ENCODE results near the gene FLT3LG.

The FLT3LG gene

GRCh38 chr19:49515767-49516166, 41.8 kb downstream of the FLT3LG start:
- no peak for DNase-seq (ENCODE audit: low spot score)

DNA sequence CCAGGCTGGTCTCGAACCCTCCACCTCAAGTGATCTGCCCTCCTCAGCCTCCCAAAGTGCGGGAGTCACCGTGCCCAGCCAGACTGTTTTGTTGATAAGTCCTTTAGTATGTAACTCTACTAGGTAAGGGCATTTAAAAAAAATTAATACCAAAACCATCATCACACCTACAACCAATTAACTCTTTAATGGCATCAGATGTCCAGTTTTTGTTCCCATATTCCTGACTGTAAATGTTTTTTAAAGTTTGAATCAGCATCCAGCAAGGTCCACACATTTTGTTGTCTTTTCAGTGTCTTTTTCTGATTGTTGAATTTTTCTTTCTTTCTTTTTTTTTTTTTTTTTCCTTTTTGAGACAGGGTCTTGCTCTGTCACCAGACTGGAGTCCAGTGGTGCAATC, 44.0 kb downstream of the FLT3LG start:
- no peak for DNase-seq (ENCODE audit: low spot score)

GRCh38 chr19:49520705-49521319, 46.8 kb downstream of the FLT3LG start:
- DNase-seq (ENCODE audit: low spot score), result no peak

DNA sequence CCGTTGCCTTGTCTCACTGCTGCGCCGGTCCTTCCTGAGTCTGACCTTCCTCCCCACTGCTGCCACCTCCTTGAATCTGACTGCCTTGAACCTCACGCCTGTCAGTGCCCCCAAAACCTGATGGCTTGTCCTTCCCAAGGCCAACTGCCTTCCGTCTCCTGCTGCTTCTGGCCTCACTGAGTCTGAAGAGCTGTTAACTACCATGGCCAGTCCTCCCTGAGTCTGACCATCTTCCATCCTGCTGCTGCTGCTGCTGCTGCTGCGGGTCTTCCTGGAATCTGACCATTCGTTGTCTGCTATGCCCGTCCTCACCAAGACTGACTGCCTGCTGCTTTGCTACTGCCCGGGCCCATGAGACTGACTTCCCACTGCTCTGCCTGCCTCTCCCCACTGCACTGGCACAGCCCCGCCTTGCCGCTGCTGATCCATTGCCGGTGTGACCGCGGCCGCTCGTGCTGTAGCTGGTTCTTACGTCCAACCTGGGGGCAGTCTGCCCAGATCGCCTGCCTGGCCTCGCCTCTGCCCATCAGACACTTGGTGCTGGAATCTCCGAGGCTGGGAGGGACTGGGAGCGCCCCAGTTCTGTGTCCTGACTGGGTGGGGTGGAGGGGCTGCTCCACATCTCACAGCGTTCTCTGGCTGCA, 50.9 kb downstream of the FLT3LG start:
- DNase-seq (ENCODE audit: low spot score), result no peak

DNA sequence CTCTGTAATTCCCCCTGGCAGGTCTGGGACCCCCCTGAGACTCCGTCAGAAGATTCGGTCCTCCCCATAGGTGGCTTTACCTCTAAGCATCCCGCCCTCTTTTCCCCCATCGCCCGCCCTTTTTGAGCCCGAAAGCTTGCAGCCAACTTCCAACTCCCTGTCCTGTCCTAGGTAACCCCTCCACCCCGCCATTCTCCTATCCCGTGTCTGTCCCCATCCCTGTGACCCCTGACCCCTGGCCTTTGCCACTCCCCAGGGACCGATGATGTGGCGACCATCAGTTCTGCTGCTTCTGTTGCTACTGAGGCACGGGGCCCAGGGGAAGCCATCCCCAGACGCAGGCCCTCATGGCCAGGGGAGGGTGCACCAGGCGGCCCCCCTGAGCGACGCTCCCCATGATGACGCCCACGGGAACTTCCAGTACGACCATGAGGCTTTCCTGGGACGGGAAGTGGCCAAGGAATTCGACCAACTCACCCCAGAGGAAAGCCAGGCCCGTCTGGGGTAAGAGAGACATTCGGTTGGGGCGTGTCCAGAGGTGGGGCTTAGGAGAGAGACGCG, 54.3 kb downstream of the FLT3LG start:
- DNase-seq (ENCODE audit: low spot score), result no peak

DNA sequence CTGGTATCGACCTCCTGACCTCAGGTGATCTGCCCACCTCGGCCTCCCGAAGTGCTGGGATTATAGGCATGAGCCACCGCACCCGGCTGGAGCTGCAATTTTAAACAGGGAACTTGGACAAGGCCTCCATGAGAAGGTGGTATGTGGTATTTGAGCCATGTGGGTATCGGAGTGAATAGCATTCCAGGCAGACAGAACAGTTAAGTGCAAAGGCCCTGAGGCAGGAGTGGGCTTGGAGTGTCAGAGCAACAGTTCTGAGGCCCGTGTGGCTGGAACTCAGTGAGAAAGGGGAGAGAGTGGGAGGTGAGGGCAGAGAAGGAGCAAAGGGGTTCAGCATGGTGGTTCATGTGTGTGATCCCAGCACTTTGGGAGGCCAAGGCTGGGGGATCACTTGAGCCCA, 56.7 kb downstream of the FLT3LG start:
- no peak for DNase-seq (ENCODE audit: low spot score)

- DNase-seq (ENCODE audit: low spot score), result peak; percentile 74
Measured at GRCh38 chr19:49533551-49534488, 59.8 kb downstream of the FLT3LG start.

DNA sequence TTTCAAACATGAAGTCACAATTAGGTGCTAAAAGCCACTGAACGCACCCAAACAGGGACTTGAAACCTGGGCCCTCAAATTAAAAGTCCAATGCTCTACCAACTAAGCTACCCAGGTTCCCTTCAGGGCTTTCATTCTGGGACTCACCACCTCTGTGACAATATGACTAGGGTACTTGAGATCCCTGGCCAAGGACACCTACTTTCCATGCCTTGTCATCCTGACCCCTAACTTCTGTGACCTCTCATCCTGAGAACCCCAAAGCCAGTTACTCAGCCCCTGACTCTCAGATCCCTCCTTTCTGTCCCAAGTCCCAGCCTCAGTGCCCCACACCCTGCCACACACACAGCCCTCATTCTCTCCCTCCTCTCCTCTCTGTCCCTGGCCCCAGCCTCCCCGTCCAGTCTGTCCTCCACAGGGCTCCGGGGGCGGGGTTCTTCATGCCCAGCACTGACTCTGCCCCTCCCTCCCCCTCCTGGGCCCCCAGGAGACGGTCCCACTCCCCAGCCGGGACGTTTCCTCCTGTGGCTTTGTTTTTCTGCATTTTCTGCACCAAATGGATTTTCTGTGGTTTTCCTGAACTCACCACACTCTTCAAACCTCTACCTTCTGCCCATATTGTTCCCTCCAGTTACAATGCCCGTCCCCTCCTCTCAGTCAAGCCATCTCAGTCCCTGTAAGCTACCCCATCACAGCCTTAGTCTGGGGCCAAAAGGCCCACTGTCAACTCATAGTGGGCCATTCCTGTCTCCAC, 60.8 kb downstream of the FLT3LG start:
- DNase-seq (ENCODE audit: low spot score), result no peak
